ENCODE measurements around the gene UFSP2.

- no peak for TF ChIP-seq EZH2 (IDR thresholded peaks at IDR 0.05)
- TF ChIP-seq FOXP2 (optimal IDR thresholded peaks at IDR 0.05; ENCODE audit: control extremely low read depth, extremely low read length, insufficient read depth) = no peak
These were observed 37.8 kb upstream of the UFSP2 start for GRCh38 chr4:185463541-185463940.
